Fibroblast of lung (primary cell): ENCODE measurements around the gene MTHFD2L. TPM values are rescaled to one million over a fixed set of nuclear protein-coding genes. Genes with fewer than 3 reads are reported as not detected.
"Not testable (repeated sequence)": the region's sequence is repeated elsewhere in the genome, so short reads cannot be mapped to it uniquely, and the experiment has no call there.

Experiments
- DNase-seq, 2 donors: peaks; one replicate each; pipeline versions ENCODE4 v3.0.0 to v3.0.0-alpha.2; 2010; ENCODE audit warnings: low read depth in 2 of 2
- H2AFZ ChIP-seq: 2 replicates; pipeline ENCODE4 v1.5.1; 2012; ENCODE audit warnings: low read length, control low read depth, inconsistent platforms
- H3K27ac ChIP-seq: 2 replicates; pipeline ENCODE4 v1.5.1; 2011; ENCODE audit warnings: low read length, control low read depth; ENCODE audit not compliant: insufficient read depth
- H3K27me3 ChIP-seq: 2 replicates; pipeline ENCODE4 v1.5.1; 2011; ENCODE audit warnings: mild to moderate bottlenecking, low read length; ENCODE audit not compliant: control insufficient read depth, insufficient read depth
- H3K36me3 ChIP-seq: 2 replicates; pipeline ENCODE4 v1.5.1; 2011; ENCODE audit warnings: low read length; ENCODE audit not compliant: control insufficient read depth, insufficient read depth
- H3K4me1 ChIP-seq: 2 replicates; pipeline ENCODE4 v1.5.1; 2011; ENCODE audit warnings: low read length; ENCODE audit not compliant: control insufficient read depth, insufficient read depth; ENCODE audit errors: extremely low read depth
- H3K4me2 ChIP-seq: 2 replicates; pipeline ENCODE4 v1.5.1; 2011; ENCODE audit warnings: low read length, control low read depth; ENCODE audit not compliant: insufficient read depth; ENCODE audit errors: extremely low read depth
- H3K4me3 ChIP-seq, 4 experiments: fragments of 200-600 bp in 1 of 4; sonication (generic) in 1 of 4; replicated peaks in 1 of 4; 2 replicates each; pipeline ENCODE4 v1.5.1; 2011 to 2016; ENCODE audit warnings: low read length in 4 of 4, low read depth in 3 of 4, mild to moderate bottlenecking in 3 of 4, control low read depth in 2 of 4, inconsistent platforms in 1 of 4, mixed read lengths in 1 of 4; ENCODE audit not compliant: insufficient read depth in 1 of 4; ENCODE audit errors: control extremely low read depth in 1 of 4
- H3K79me2 ChIP-seq: 2 replicates; pipeline ENCODE4 v1.5.1; 2012; ENCODE audit warnings: mild to moderate bottlenecking, low read length, inconsistent platforms; ENCODE audit not compliant: control insufficient read depth, insufficient read depth
- H3K9ac ChIP-seq: 2 replicates; pipeline ENCODE4 v1.5.1; 2011; ENCODE audit warnings: mild to moderate bottlenecking, low read length, control low read depth; ENCODE audit not compliant: insufficient read depth
- H3K9me3 ChIP-seq: 2 replicates; pipeline ENCODE4 v1.5.1; 2012; ENCODE audit warnings: low read depth, low read length; ENCODE audit not compliant: control insufficient read depth, insufficient read depth
- H4K20me1 ChIP-seq: 2 replicates; pipeline ENCODE4 v1.5.1; 2011; ENCODE audit warnings: low read length; ENCODE audit not compliant: control insufficient read depth, insufficient read depth; ENCODE audit errors: extremely low read depth
- EZH2 ChIP-seq: IDR thresholded peaks from 2 replicates; pipeline ENCODE4 v1.5.1; 2012; ENCODE audit warnings: low read length, control low read depth, mild to moderate bottlenecking; ENCODE audit errors: missing control alignments
- polyA plus RNA-seq, 2 donors: library from polyadenylated mRNA; depleted of rRNA in 1 of 2; stranded (reverse) in 1 of 2; unstranded in 1 of 2; fragments of >200 nt; gene quantifications; 2 replicates each; pipeline ENCODE4 v1.2.1, GENCODE V29; 2011 to 2012; ENCODE audit warnings: missing spikeins in 1 of 2
- total RNA-seq: library from RNA; depleted of rRNA; stranded (reverse); fragments of >200 nt; gene quantifications from 2 replicates; pipeline ENCODE4 v1.2.1, GENCODE V29; 2014
- TF ChIP-seq, protein P1 (sequence below), 2 donors: IDR thresholded peaks in 1 of 2; conservative IDR thresholded peaks in 1 of 2; 1 replicate in 1 of 2; 2 replicates in 1 of 2; pipeline ENCODE4 v1.5.1; 2011 to 2012; ENCODE audit warnings: low read length in 2 of 2, control low read depth in 1 of 2, inconsistent platforms in 1 of 2, low read depth in 1 of 2, mild to moderate bottlenecking in 1 of 2

Gene MTHFD2L
- total and polyA plus RNA-seq, 2 donors (not counting 1 experiment from before 2014, with no cell fraction given): 4.4 to 13.0 TPM

GRCh38 chr4:74125029-74125428 lies 32.9 kb upstream of the MTHFD2L start:
- Histone ChIP-seq H3K9me3 (no peaks in the 10 kb centered on the region), H2AFZ (no peak overlapping the region), H3K36me3 (no peaks in the 10 kb centered on the region), H3K27ac (no peak overlapping the region), H3K4me2 (no peak overlapping the region), H3K4me1 (no peaks in the 10 kb centered on the region), H3K79me2 (no peaks in the 10 kb centered on the region), H3K4me3 (no peak overlapping the region), H4K20me1 (no peaks in the 10 kb centered on the region), H3K27me3 (no peaks in the 10 kb centered on the region), H3K9ac (no peak overlapping the region)
- no peak for DNase-seq
- TF ChIP-seq, protein P1, sequence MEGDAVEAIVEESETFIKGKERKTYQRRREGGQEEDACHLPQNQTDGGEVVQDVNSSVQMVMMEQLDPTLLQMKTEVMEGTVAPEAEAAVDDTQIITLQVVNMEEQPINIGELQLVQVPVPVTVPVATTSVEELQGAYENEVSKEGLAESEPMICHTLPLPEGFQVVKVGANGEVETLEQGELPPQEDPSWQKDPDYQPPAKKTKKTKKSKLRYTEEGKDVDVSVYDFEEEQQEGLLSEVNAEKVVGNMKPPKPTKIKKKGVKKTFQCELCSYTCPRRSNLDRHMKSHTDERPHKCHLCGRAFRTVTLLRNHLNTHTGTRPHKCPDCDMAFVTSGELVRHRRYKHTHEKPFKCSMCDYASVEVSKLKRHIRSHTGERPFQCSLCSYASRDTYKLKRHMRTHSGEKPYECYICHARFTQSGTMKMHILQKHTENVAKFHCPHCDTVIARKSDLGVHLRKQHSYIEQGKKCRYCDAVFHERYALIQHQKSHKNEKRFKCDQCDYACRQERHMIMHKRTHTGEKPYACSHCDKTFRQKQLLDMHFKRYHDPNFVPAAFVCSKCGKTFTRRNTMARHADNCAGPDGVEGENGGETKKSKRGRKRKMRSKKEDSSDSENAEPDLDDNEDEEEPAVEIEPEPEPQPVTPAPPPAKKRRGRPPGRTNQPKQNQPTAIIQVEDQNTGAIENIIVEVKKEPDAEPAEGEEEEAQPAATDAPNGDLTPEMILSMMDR (conservative IDR thresholded peaks at IDR 0.05 in 1 of 2, IDR thresholded peaks at IDR 0.05 in 1 of 2; ENCODE audit: low read depth in 1 of 2, low read length in 2 of 2): no peak
- TF ChIP-seq EZH2: no peak

GRCh38 chr4:74127745-74128144 lies 30.2 kb upstream of the MTHFD2L start:
- Histone ChIP-seq H3K4me1 (no peaks in the 10 kb centered on the region), H3K9me3 (no peaks in the 10 kb centered on the region), H3K36me3 (no peaks in the 10 kb centered on the region), H3K4me2 (no peak overlapping the region), H3K27ac (no peak overlapping the region), H2AFZ (no peak overlapping the region), H3K79me2 (no peaks in the 10 kb centered on the region), H4K20me1 (no peaks in the 10 kb centered on the region), H3K9ac (no peak overlapping the region), H3K4me3 (no peak overlapping the region), H3K27me3 (no peaks in the 10 kb centered on the region)
- DNase-seq: peak in 1 of 2 donors; percentile 59
- no peak for TF ChIP-seq EZH2
- TF ChIP-seq, protein P1 (conservative IDR thresholded peaks at IDR 0.05 in 1 of 2, IDR thresholded peaks at IDR 0.05 in 1 of 2; ENCODE audit: low read depth in 1 of 2, low read length in 2 of 2): no peak

DNA sequence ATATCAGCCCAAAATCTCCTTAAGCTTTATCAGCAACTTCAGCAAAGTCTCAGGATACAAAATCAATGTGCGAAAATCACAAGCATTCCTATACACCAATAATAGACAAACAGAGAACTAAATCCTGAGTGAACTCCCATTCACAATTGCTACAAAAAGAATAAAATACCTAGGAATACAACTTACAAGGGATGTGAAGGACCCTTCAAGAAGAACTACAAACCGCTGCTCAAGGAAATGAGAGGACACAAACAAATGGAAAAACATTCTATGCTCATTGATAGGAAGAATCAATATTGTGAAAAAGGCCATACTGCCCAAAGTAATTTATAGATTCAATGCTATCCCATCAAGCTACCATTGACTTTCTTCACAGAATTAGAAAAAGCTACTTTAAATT lies 27.1 kb upstream of the MTHFD2L start:
- not testable (repeated sequence) for H3K79me2 ChIP-seq, H3K4me3 ChIP-seq, H3K36me3 ChIP-seq, H3K27ac ChIP-seq, H3K27me3 ChIP-seq, H3K9ac ChIP-seq, H3K4me1 ChIP-seq, H4K20me1 ChIP-seq, H3K9me3 ChIP-seq, DNase-seq, H2AFZ ChIP-seq, H3K4me2 ChIP-seq

- not testable (repeated sequence) for H3K4me2 ChIP-seq, H3K4me1 ChIP-seq, H3K27ac ChIP-seq
Measured at GRCh38 chr4:74132188-74132587, 25.7 kb upstream of the MTHFD2L start.

More at GRCh38 chr4:74132188-74132587, 25.7 kb upstream of the MTHFD2L start:
- H3K9me3 ChIP-seq, H3K36me3 ChIP-seq, H3K9ac ChIP-seq, H4K20me1 ChIP-seq, H3K4me3 ChIP-seq, H3K79me2 ChIP-seq, DNase-seq, H3K27me3 ChIP-seq, H2AFZ ChIP-seq: not testable (repeated sequence)
